Endothelial cell of umbilical vein (primary cell): Measurements from ENCODE around the gene MNAT1.

ENCODE experiments used
- CTCF ChIP-seq, 2 donors: IDR thresholded peaks; 1 replicate in 1 of 2; 2 replicates in 1 of 2; pipeline ENCODE4 v1.5.1; 2011; ENCODE audit warnings: low read length in 2 of 2, mild to moderate bottlenecking in 2 of 2, moderate library complexity in 2 of 2, control low read depth in 1 of 2, inconsistent platforms in 1 of 2, low read depth in 1 of 2; ENCODE audit not compliant: insufficient read depth in 1 of 2; ENCODE audit errors: extremely low read depth in 1 of 2
- EZH2 ChIP-seq: IDR thresholded peaks from 2 replicates; pipeline ENCODE4 v1.6.1; 2012; ENCODE audit warnings: borderline replicate concordance, low read depth, mild to moderate bottlenecking, moderate library complexity, low read length, inconsistent platforms; ENCODE audit not compliant: severe bottlenecking
- FOS ChIP-seq: IDR thresholded peaks from 2 replicates; pipeline ENCODE4 v1.6.1; 2011; ENCODE audit warnings: mild to moderate bottlenecking, low read length, moderate library complexity, borderline replicate concordance; ENCODE audit not compliant: insufficient read depth
- GATA2 ChIP-seq: IDR thresholded peaks from 2 replicates; pipeline ENCODE4 v1.7.0; 2011; ENCODE audit warnings: low read depth, mild to moderate bottlenecking, moderate library complexity, mixed read lengths, low read length; ENCODE audit not compliant: insufficient read length, insufficient read depth
- JUN ChIP-seq: IDR thresholded peaks from 2 replicates; pipeline ENCODE4 v1.6.1; 2011; ENCODE audit warnings: borderline replicate concordance, low read depth; ENCODE audit not compliant: insufficient read length, insufficient read depth
- MAX ChIP-seq: IDR thresholded peaks from 2 replicates; pipeline ENCODE4 v1.6.1; 2011; ENCODE audit not compliant: insufficient read depth, insufficient read length
- MYC ChIP-seq: IDR thresholded peaks from one replicate; pipeline ENCODE4 v1.6.1; 2011; ENCODE audit warnings: mild to moderate bottlenecking, low read depth, low read length
- POLR2A ChIP-seq: IDR thresholded peaks from 2 replicates; pipeline ENCODE4 v1.6.1; 2012; ENCODE audit warnings: low read depth, mild to moderate bottlenecking, control low read depth, low read length
- POLR2AphosphoS5 ChIP-seq: IDR thresholded peaks from 2 replicates; pipeline ENCODE4 v1.6.1; 2012; ENCODE audit warnings: low read depth, mild to moderate bottlenecking, control low read depth, low read length, moderate library complexity; ENCODE audit not compliant: insufficient read depth

- TF ChIP-seq CTCF (IDR thresholded peaks at IDR 0.05; ENCODE audit: extremely low read depth in 1 of 2, insufficient read depth in 1 of 2, low read depth in 1 of 2, low read length in 2 of 2) (no peak), POLR2A (no peak), POLR2AphosphoS5 (no peak), EZH2 (no peak), GATA2 (no peak), MAX (no peak), MYC (no peak), JUN (no peak), FOS (no peak)
Measured at GRCh38 chr14:60720391-60720790, 14.2 kb upstream of the MNAT1 start.
